CMK (cell line): Measurements from ENCODE around the gene KRT27.
"Not testable (repeated sequence)": the region's sequence is repeated elsewhere in the genome, so short reads cannot be mapped to it uniquely, and the experiment has no call there.

Experiments
- DNase-seq: peaks from one replicate; pipeline ENCODE4 v3.0.0-alpha.2; 2010; ENCODE audit warnings: low read depth

KRT27 gene, protein sequence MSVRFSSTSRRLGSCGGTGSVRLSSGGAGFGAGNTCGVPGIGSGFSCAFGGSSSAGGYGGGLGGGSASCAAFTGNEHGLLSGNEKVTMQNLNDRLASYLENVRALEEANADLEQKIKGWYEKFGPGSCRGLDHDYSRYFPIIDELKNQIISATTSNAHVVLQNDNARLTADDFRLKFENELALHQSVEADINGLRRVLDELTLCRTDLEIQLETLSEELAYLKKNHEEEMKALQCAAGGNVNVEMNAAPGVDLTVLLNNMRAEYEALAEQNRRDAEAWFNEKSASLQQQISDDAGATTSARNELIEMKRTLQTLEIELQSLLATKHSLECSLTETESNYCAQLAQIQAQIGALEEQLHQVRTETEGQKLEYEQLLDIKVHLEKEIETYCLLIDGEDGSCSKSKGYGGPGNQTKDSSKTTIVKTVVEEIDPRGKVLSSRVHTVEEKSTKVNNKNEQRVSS

DNA sequence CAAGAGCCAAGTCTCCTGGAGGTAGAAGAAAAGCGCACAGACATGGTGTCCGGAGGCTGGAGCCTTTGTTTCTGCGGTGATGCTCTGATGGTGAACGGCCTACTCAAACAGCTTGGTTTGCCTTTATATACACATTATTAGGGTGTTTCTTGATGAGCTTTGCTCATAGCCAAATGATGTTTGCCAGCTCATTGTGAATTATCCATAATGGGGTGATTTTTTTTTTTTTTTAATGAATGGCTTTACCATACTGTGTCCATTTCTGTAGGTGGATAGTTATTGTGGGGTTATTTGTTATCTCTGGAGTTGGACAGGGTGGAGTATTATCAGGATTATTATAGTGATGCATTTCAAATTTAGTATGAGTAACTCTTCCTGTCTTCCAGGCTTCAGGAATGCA, at the start of gene KRT27:
Gene KRT27, minus strand, starts transcription at position 101 of the 400 bp plus-strand sequence. Its CDS starts 57 bp downstream, at position 44.
- no peak for DNase-seq

DNA sequence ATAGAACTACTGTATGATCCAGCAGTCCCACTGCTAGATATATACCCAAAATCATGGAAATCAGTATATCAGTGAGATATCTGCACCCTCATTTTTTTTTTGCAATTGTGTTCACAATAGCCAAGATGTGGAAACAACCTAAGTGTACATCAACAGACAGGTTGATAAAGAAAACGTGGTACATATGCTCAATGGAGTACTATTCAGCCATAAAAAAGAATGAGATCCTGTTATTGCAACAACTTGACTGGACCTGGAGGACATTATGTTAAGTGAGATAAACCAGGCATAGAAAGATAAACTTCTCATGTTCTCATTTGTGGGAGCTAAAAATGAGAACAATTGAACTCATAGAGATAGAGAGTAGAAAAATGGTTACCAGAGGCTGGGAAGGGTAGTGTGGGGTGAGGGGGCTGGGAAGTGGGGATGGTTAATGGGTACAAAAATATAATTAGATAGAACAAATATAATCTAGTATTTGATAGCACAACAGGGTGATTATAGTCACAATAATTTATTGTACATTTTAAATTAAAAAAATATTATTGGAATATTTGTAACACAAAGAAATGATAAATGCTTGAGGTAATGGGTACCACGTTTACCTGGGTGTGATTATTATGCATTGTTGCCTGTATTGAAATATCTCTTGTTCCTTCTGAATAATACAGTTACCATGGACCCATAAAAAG, 47.9 kb upstream of the KRT27 start:
- no peak for DNase-seq

DNA sequence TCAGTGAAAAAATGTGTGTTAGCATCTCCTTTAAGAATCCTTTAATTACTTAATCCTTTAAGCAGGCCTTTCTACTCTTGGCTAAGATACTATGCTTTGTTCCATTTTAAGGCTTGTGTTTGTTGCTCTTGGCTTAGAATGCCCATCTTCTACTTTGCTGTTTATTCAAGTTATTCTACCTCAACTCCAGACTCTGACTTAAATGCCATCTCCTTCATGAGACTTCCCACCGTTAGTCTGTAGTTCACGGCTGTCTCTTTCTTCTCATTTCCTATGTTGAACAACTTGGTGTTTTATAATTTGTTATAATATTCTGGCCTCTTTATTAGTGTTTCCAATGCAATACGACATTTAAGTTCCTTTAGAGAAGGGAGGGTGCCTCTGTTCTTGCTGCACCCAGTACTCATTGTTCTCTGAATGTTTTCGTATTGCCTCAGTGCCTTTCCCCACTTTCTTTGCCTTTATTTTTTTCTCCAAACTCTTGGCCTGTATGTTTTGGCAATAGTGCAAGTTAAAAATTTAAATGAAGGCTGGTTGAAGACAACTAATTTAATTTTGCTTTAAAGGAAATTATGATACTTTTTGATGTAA, 46.2 kb upstream of the KRT27 start:
- no peak for DNase-seq

DNA sequence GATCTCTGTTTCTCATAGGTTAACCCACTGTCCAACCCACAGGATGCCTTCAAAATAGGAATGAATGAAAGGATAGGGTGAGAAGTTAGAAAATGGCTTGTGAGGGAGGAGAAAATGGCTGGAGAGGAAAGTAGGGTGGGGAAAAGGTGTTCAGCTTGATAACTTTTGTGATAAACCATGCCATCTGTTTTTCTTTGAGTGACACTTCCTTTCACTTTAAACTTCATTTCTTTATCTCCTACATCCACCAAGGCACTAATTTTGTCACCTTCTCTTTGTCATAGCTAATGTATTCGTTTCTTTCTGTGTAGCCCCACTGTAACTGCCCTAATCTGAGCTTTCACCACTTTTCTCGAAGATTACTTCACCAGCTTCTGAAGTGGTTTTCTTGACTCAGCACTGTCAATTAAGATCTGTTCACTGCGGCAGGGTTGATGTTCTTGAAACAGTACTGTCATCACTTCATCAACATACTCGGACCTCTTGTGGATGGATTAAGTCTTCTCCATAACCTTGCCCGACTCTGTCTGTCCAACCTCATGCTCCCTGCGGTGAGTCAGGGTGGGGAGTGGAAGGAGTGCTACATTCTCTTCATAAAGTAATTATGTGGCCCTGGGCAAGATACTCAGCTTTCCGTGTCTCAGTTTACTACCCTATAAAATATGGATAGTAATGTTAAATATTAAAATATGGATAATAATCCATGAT, 45.5 kb upstream of the KRT27 start:
- DNase-seq, result peak; percentile 49

DNA sequence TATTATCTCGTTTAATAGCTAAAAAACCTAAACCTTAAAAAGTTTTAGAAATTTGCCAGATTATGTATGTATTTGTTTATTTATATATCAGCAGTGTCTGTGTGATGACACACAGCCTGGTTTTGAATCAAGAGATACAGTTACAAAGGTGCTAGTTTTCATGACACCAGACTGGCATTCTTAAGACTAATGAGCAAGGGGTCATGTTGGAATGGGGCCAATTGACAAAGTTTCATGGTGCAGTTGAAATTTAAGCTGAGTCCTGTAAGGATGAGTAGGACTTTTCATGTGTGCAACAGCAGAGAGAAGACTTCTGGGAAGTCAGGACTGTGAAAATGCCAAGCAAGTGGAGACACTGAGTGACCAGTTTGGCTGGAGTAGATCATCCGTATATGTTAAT, 43.2 kb upstream of the KRT27 start:
- no peak for DNase-seq

DNA sequence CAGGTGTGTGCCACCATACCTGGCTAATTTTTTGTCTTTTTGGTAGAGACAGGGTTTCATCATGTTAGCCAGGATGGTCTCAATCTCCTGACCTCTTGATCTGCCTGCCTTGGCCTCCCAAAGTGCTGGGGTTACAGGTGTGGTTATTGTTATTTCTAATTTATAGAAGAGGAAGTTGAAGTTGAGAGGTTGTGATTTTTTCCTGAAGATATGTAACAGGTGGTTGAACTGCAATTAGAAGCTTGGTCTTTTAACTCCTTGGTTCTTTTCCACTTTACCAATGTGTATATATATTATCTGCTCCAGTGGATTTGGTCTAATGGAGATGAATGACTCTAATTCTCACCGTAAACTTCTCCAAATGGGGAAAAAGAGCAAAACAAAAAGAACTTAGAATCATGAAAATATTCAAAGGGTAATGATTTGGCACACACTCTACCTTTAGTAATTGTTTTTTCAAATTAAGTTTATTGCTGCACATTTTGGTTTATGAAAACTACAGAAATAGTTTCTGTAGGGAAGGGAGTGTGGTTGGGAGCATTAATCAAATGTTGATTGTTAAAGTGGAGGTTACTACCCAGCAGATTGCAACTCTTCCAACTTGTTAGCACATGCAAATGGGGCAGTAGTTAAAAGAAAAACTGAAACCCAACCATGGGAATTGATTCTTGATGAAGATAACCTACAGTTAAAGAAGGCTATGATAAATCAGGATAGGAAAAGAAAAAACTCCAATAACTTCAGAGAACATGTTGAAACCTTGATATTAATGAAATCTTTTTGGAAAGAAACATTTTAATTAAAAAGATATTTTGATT, 41.9 kb upstream of the KRT27 start:
- DNase-seq, result no peak

DNA sequence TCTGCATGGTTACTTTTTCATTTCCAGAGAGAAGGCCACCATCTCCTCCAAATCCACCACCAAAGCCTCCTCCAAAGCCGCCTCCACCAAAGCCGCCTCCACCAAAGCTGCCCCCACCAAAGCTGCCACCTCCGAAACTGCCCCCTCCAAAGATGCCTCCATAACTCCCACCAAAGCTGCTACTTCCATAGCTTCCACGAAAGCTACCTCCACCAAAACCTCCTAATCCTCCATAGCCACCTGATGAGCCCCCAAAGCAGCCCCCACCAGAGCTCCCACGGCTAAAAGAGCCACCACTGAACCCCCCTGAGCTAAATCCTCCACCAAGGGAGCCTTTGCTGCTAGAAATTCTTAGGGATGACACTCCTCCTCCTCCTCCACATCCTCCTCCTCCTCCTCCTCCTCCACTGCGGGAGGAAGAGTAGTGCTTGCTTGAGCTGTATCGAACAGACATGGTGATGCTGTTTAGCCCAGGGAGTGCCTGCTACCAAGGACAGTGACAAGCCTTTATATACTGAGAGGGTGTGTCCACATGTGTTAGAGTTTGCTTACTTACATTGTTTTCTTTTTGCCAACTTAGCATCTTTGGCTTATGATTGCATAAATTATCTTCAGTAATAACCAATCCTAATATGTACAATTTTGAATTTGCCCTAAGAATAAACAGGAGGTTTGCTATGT, 39.9 kb upstream of the KRT27 start, which contains the start of gene KRT10:
Gene KRT10, minus strand, starts transcription at position 483 of the 681 bp plus-strand sequence. Its CDS starts 29 bp downstream, at position 454.
- no peak for DNase-seq

DNA sequence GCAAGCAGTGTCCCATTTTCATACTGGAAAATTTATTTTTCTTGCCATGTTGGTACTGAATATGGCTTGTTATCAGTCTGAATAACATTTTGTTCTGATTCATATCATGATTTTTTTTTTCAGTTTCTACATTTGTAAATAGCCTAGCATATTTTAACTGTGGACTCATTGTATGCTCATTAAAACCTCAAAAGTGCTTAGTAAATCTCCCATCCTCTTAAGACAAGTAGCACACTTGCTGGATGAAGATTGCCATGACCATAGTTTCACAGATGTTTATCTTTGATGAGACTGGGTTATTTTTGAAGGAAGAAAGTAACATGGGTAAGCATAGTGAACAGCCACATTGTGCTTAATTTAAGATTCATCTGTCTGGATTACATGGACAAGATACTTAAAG, 39.2 kb upstream of the KRT27 start:
- DNase-seq, result no peak

DNA sequence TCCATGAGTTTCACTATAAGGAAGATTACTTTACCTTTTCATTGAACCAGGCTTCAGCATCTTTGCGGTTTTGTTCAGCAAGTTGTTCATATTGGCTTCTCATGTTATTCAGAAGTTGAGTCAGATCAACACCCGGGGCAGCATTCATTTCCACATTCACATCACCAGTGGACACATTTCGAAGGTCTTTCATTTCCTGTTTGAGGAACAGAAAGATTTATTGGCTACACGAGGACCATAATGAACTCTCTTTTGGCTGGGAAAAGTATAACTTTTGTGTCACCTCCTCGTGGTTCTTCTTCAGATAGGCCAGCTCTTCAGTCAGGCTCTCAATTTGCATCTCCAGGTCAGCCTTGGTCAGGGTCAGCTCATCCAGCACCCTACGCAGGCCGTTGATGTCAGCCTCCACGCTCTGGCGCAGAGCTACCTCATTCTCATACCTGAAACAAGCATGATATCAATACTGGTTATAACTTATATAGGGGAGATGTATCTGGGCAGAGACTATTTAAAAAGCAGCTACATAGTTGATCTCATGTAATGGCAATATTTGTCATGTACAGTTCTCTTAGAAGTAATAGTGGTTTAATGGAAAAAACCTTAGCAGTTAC, 38.0 kb upstream of the KRT27 start:
- DNase-seq, result no peak

DNA sequence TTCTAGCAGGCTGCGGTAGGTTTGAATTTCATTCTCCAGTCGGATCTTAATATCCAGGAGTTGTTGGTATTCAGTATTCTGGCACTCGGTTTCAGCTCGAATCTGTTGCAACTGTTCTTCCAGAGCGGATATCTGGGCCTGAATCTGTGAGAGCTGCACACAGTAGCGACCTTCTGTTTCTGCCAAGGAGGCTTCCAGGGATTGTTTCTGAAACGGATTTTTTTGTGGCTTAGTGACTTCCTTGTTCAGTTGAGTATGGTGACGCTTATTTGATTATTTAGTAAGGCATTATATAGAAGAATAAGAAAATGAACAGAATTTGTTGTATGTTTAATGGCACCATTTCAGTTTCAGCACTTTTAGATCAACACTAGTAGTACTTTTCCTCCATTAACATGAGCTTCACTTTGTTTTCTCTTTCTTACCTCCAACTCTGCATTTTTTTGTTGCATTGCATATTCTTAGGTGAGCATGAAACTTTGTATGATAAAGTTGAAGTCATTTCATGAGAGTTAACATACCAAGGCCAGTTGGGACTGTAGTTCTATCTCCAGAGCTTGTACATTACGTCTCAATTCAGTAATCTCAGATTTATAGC, 37.3 kb upstream of the KRT27 start:
- DNase-seq, result peak; percentile 18

DNA sequence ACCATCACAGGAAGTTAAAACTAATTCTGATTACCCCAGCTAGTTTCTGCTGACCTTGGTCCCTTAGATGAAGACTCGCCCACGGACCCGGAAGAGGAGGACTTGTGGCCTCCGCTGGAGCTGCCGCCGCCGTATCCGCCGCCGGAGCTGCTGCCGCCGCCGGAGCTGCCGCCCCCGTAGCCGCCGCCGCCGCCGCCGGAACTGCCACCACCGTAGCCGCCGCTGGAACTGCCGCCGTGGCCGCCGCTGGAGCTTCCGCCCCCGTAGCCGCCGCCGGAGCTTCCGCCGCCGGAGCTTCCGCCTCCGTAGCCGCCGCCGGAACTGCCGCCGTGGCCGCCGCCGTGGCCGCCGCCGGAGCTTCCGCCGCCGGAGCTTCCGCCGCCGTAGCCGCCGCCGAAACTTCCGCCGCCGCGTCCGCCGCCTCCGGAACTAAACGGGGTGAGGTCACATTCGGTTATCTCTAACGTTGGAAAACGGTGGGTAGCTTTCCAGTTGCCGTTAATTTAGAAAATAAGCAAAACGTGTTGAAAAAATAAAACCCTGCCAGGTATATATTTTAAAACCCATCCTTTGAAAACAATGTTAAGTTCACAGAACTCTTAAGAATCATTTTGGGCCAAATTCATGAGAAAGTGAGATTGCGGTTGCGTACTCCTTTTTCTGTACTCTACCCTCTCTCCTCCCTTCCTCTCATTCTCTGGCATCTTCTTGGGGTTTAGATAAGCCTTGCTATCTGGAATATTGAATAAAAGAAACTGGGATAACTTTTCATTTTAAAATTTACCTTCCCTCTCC, 36.6 kb upstream of the KRT27 start:
- DNase-seq, result peak; percentile 38

DNA sequence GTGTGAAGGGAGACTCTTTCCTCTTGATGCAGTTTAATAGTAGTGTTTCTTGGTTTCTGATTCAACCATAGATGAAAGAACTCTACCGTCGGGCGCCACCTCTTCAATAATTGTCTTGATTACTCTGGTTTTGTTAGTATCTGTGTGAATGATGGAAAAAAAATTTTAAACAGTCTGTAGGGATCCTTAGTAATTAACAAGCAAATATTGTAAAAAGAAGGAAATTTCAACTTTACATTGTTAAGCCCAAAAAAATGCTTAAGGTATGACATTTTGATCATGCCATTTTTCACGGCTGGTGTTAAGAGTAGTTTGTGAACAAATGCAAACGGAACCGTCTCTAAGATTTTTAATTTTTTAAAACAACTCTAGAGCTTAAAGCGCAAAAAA, 36.0 kb upstream of the KRT27 start:
- DNase-seq, result no peak

DNA sequence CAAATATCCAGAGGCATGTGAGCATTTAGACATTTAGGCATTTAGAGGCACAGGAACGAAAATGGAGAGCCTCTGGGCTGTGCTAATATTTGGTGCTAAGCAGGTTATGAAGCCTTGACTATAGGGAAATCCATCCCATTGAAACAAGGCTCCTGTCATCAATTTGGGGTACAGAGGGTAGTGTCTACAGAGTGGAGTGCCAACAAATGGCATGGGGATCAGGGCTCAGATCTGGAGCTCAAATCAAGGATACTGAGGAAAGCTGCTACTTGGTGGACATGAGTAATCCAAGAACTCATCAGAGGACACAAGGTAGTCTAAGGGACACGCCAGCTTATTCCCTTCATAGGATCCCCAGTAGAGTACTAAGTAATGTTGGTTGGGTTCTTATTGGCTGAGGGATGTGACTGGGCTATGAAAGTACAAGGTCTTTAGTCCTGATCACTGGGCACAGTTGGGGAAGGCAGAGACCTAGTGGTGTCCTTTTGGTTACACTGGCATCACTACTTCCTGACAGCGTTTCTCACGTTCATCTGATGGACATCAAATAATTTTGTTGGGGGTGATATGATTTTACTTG, 34.8 kb upstream of the KRT27 start:
- DNase-seq, result no peak

DNA sequence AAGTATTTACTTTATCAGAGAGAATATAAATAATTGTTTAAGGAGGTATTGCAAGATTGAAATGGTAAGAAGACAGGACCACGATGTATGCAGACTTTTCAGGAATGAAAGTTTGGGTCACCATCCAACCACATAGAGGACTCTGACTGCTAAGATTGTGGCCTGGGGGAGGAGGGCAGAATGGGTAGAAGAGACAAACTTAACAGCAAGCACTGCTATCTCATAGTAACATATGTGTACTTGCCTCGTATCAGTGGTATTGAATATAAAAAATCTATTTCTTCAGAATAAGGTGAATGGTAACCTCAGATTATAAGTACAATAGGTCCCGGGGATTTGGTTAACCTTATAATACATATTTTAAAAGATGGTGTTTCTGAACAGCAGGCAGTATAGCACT, 34.2 kb upstream of the KRT27 start:
- DNase-seq, result peak; percentile 25

DNA sequence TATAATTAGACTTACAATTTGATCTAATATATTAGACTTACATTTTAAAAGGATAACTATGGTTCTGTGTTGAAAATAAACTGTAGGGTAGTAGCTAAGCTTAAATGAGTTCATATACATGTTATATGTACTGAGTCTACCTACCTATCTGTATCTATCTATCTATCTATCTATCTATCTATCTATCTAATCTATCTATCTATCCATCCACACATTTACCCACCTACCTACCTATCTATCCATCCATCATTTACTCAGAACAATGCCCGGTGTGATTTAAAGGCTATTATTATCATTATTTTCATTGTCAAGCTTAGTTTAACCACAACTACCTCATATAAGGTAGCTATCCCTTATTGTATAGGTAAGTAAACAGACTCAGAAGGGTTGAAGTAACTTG, 33.0 kb upstream of the KRT27 start:
- DNase-seq, result no peak

DNA sequence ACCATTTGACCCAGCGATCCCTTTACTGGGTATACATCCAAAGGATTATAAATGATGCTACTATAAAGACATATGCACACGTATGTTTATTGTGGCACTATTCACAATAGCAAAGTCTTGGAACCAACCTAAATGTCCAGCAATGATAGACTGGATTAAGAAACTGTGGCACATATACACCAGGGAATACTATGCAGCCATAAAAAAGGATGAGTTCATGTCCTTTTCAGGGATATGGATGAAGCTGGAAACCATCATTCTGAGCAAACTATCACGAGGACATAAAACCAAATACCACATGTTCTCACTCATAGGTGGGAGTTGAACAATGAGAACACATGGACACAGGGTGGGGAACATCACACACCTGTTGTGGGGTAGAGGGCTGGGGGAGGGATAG, 32.3 kb upstream of the KRT27 start:
- DNase-seq, result not testable (repeated sequence)

DNA sequence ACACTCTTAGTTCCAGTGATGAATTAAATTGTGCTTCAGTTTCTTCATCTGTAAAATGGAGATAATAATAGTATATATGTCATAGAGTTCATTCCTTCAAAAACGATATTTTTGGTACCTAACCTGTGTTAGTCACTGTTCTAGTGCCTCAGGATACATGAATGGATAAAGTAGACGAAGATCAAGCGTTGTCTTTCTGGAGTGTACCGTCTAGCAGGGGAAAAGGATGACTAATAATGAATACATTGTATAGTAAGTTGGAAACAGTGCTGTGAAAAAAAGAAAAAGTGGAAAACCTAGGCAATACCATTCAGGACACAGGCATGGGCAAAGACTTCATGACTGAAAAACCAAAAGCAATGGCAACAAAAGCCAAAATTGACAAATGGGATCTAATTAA, 31.5 kb upstream of the KRT27 start:
- DNase-seq, result no peak

DNA sequence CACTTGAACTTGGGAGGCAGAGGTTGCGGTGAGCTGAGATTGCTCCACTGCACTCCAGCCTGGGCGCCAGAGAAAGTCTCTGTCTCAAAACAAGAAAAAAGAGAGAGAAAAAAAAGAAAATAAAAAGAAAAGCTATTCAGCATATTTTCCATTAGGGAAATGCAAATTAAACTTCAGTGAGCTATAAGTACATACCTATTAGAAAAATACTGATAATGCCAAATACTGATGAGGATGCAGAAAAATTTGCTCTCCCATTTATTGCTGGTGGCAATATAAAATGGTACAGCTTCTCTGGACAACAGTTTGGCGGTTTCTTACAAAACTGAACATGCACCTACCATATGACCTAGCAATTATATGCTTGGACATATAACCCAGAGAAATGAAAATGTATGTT, 30.3 kb upstream of the KRT27 start:
- no peak for DNase-seq

DNA sequence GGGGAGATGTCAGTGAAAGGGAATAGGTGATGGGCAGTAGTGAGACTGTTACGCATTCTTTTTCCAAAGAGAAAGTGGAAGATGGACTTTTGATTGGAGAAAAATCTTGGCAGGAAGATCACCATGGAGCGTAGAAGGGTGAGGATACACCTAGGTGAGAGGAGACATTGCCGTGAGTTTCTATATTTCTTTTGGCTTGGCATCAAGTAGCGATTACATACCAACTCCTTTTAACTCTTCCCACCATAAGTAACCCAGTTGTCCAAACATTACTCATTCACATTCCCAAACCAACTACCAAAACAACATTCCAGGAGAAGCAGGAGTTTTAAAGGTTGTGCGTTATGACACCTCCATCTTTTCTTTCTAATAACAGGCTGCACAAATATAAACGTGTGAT, 28.1 kb upstream of the KRT27 start:
- DNase-seq, result no peak
